ENCODE data around the gene MEF2B. TPM values are rescaled to one million over a fixed set of nuclear protein-coding genes. Genes with fewer than 3 reads are reported as not detected.
A peak's percentile ranks its signal among the peaks of the same experiment; 100 is the strongest.
"Not testable (repeated sequence)": the region's sequence is repeated elsewhere in the genome, so short reads cannot be mapped to it uniquely, and the experiment has no call there.

The MEF2B gene
- total RNA-seq, 4 donors from 2014 or later: not detected

- WGBS, 2 donors (ENCODE audit: low coverage in 1 of 2): 56 to 69% methylated on average over 1 to 2 of the region's 9 CpGs
- Histone ChIP-seq H3K36me3 (peaks cover 0 to 58% of the 10 kb centered on the region in 2 donors), H3K27ac (no peak overlapping the region), H3K4me1 (peaks cover 0 to 25% (median 21%) of the 10 kb centered on the region in 3 donors), H3K9me3 (no peaks in the 10 kb centered on the region), H3K27me3 (no peaks in the 10 kb centered on the region), H3K4me3 (no peak overlapping the region)
- ATAC-seq: no peak
- TF ChIP-seq POLR2A (IDR thresholded peaks at IDR 0.05) (no peak), CTCF (IDR thresholded peaks at IDR 0.05) (peak in 2 of 4 experiments; percentile 36 to 58), EP300 (IDR thresholded peaks at IDR 0.05) (no peak), POLR2AphosphoS5 (IDR thresholded peaks at IDR 0.05) (no peak)
These were observed 16.0 kb upstream of the MEF2B start for GRCh38 chr19:19185853-19186740.

GRCh38 chr19:19181488-19181998 is 11.5 kb upstream of the MEF2B start:
- no peak for TF ChIP-seq EP300 (IDR thresholded peaks at IDR 0.05)
- no peak for ATAC-seq
- peaks cover 0 to 93% of the 10 kb centered on the region in 2 donors for H3K36me3 ChIP-seq

GRCh38 chr19:19179548-19180441 is 9.7 kb upstream of the MEF2B start:
- Histone ChIP-seq H3K27me3 (no peaks in the 10 kb centered on the region), H3K9me3 (peaks cover 0 to 7% (median 0%) of the 10 kb centered on the region in 3 donors), H3K4me3 (no peak overlapping the region), H3K27ac (no peak overlapping the region), H3K36me3 (peaks cover 0 to 89% of the 10 kb centered on the region in 2 donors), H3K4me1 (peaks cover 0 to 4% (median 0%) of the 10 kb centered on the region in 3 donors)
- WGBS, 2 donors (ENCODE audit: low coverage in 1 of 2): 84 to 100% methylated on average over 3 to 7 of the region's 17 CpGs
- no peak for ATAC-seq
- TF ChIP-seq POLR2AphosphoS5 (IDR thresholded peaks at IDR 0.05) (no peak), POLR2A (IDR thresholded peaks at IDR 0.05) (no peak), CTCF (IDR thresholded peaks at IDR 0.05) (no peak), EP300 (IDR thresholded peaks at IDR 0.05) (no peak)

More at GRCh38 chr19:19181488-19181998, 11.5 kb upstream of the MEF2B start:
- 83 to 96% methylated on average over 3 to 4 of the region's 9 CpGs for WGBS, 2 donors (ENCODE audit: low coverage in 1 of 2)
- H3K4me1 ChIP-seq: no peaks in the 10 kb centered on the region
- H3K9me3 ChIP-seq: peaks cover 0 to 7% (median 0%) of the 10 kb centered on the region in 3 donors
- no peak overlapping the region for H3K27ac ChIP-seq
- H3K27me3 ChIP-seq: no peaks in the 10 kb centered on the region
- no peak overlapping the region for H3K4me3 ChIP-seq

GRCh38 chr19:19176950-19177349 is 6.9 kb upstream of the MEF2B start:
- peaks cover 0 to 67% of the 10 kb centered on the region in 2 donors for H3K36me3 ChIP-seq
- H3K27ac ChIP-seq: no peak overlapping the region
- H3K9me3 ChIP-seq: peaks cover 0 to 7% (median 0%) of the 10 kb centered on the region in 3 donors
- H3K4me1 ChIP-seq: peaks cover 0 to 8% (median 0%) of the 10 kb centered on the region in 3 donors
- TF ChIP-seq POLR2A (IDR thresholded peaks at IDR 0.05) (no peak), EP300 (IDR thresholded peaks at IDR 0.05) (no peak), POLR2AphosphoS5 (IDR thresholded peaks at IDR 0.05) (no peak), CTCF (IDR thresholded peaks at IDR 0.05) (no peak)
- H3K4me3 ChIP-seq: no peak overlapping the region
- ATAC-seq: no peak
- WGBS, 2 donors (ENCODE audit: low coverage in 1 of 2): 90 to 100% methylated on average over 1 to 5 of the region's 8 CpGs
- H3K27me3 ChIP-seq: no peaks in the 10 kb centered on the region

GRCh38 chr19:19173243-19173642 is 3.2 kb upstream of the MEF2B start:
- WGBS, 2 donors (ENCODE audit: low coverage in 1 of 2): 92% methylated on average over 5 of the region's 5 CpGs; no CpG with 5 or more reads in 1 of the 2 donors
- H3K4me1 ChIP-seq: peaks cover 0 to 26% (median 0%) of the 10 kb centered on the region in 3 donors

More at GRCh38 chr19:19173243-19173642, 3.2 kb upstream of the MEF2B start:
- H3K27ac ChIP-seq, ATAC-seq, H3K9me3 ChIP-seq, H3K4me3 ChIP-seq: not testable (repeated sequence)
- H3K27me3 ChIP-seq: peaks cover 24% of the 10 kb centered on the region
- H3K36me3 ChIP-seq: peaks cover 0 to 39% of the 10 kb centered on the region in 2 donors

Measured in gastroesophageal sphincter (tissue), 4 donors.